Smooth muscle cell (in vitro differentiated cells): Measurements from ENCODE around the gene OR2V2. TPM values are rescaled to one million over a fixed set of nuclear protein-coding genes. Genes with fewer than 3 reads are reported as not detected.
"Not testable (repeated sequence)": the region's sequence is repeated elsewhere in the genome, so short reads cannot be mapped to it uniquely, and the experiment has no call there.

Experiments used
- DNase-seq: peaks from one replicate; lab custom pipeline; 2025; ENCODE audit not compliant: unreplicated experiment; lab: John Stamatoyannopoulos, UW
- H2AFZ ChIP-seq: fragments of 200-600 bp; sonication (generic); 2 replicates; pipeline ENCODE4 v1.6.0; 2016; ENCODE audit warnings: antibody characterized with exemption, low read depth, mild to moderate bottlenecking
- H3F3A ChIP-seq: fragments of 200-600 bp; sonication (generic); 2 replicates; pipeline ENCODE4 v1.6.0; 2017; ENCODE audit warnings: antibody characterized with exemption, low read depth
- H3K27ac ChIP-seq: fragments of 200-600 bp; sonication (generic); 2 replicates; pipeline ENCODE4 v1.5.1; 2016; ENCODE audit warnings: low read depth, mild to moderate bottlenecking
- H3K27me3 ChIP-seq: fragments of 200-600 bp; sonication (generic); 2 replicates; pipeline ENCODE4 v1.6.1; 2016; ENCODE audit warnings: low read depth, mild to moderate bottlenecking
- H3K36me3 ChIP-seq: fragments of 200-600 bp; sonication (generic); 2 replicates; pipeline ENCODE4 v1.5.1; 2016; ENCODE audit warnings: low read depth
- H3K4me1 ChIP-seq: fragments of 200-600 bp; sonication (generic); 2 replicates; pipeline ENCODE4 v1.5.1; 2016; ENCODE audit warnings: low read depth
- H3K4me2 ChIP-seq: fragments of 200-600 bp; sonication (generic); 2 replicates; pipeline ENCODE4 v1.6.0; 2016; ENCODE audit warnings: mild to moderate bottlenecking
- H3K4me3 ChIP-seq: fragments of 200-600 bp; sonication (generic); 2 replicates; pipeline ENCODE4 v1.5.1; 2016; ENCODE audit warnings: mild to moderate bottlenecking
- H3K79me2 ChIP-seq: fragments of 200-600 bp; sonication (generic); 2 replicates; pipeline ENCODE4 v1.6.0; 2016; ENCODE audit warnings: low read depth, mild to moderate bottlenecking
- H3K9ac ChIP-seq: fragments of 200-600 bp; sonication (generic); 2 replicates; pipeline ENCODE4 v1.6.0; 2016; ENCODE audit warnings: low read depth
- H3K9me3 ChIP-seq: fragments of 200-600 bp; sonication (generic); replicated peaks from 2 replicates; pipeline ENCODE4 v1.5.1; 2016; ENCODE audit warnings: low read depth
- H4K20me1 ChIP-seq: fragments of 200-600 bp; sonication (generic); 2 replicates; pipeline ENCODE4 v1.6.0; 2016; ENCODE audit warnings: low read depth
- CTCF ChIP-seq: fragments of 200-600 bp; sonication (generic); IDR thresholded peaks from 2 replicates; pipeline ENCODE4 v1.5.1; 2017; ENCODE audit warnings: borderline replicate concordance, mild to moderate bottlenecking, antibody characterized with exemption; ENCODE audit not compliant: insufficient read depth, poor library complexity, severe bottlenecking
- WGBS: methylation state at CpG from one replicate; pipeline ENCODE4 v1.1.7; 2016; ENCODE audit warnings: low lambda C conversion rate; 5-methylcytosine and 5-hydroxymethylcytosine counted together
- polyA plus RNA-seq: library from polyadenylated mRNA; unstranded; fragments of >200 nt; fragmentation: Nextera tagmentation; extraction: Ambion mirVana; gene quantifications from 2 replicates; pipeline ENCODE4 v1.2.1, GENCODE V29; 2016
- total RNA-seq: library from RNA; depleted of rRNA; stranded (reverse); fragments of >200 nt; gene quantifications from 2 replicates; pipeline ENCODE4 v1.2.3, GENCODE V29; 2014

The OR2V2 gene
- total and polyA plus RNA-seq, 2 experiments from 2014 or later, result not detected

GRCh38 chr5:181159286-181160151 lies 12.1 kb downstream of the OR2V2 start:
- H3K27ac ChIP-seq, result no peak overlapping the region
- H2AFZ ChIP-seq, result no peak overlapping the region
- no peaks in the 10 kb centered on the region for H3K9me3 ChIP-seq
- peak; percentile 84 for TF ChIP-seq CTCF
- no peaks in the 10 kb centered on the region for H4K20me1 ChIP-seq
- WGBS, result 51% methylated on average over 16 of the region's 20 CpGs
- no peak overlapping the region for H3K4me3 ChIP-seq
- H3K4me1 ChIP-seq, result no peaks in the 10 kb centered on the region
- H3F3A ChIP-seq, result no peaks in the 10 kb centered on the region
- no peak overlapping the region for H3K9ac ChIP-seq
- H3K27me3 ChIP-seq, result peaks cover 10% of the 10 kb centered on the region
- no peaks in the 10 kb centered on the region for H3K79me2 ChIP-seq
- no peak overlapping the region for H3K4me2 ChIP-seq
- H3K36me3 ChIP-seq, result no peaks in the 10 kb centered on the region
- DNase-seq, result peak; percentile 76

GRCh38 chr5:181160152-181160754 lies 12.9 kb downstream of the OR2V2 start:
- H3K36me3 ChIP-seq, result no peaks in the 10 kb centered on the region
- H3K9me3 ChIP-seq, result no peaks in the 10 kb centered on the region
- no peaks in the 10 kb centered on the region for H3K79me2 ChIP-seq
- peak overlapping the region; percentile 18 for H3K4me3 ChIP-seq
- no peak for TF ChIP-seq CTCF
- peak overlapping the region; percentile 62 for H3K9ac ChIP-seq
- no peak for DNase-seq
- peak overlapping the region; percentile 50 for H3K4me2 ChIP-seq
- no peak overlapping the region for H2AFZ ChIP-seq
- WGBS, result 82% methylated on average over 15 of the region's 21 CpGs
- no peaks in the 10 kb centered on the region for H3K4me1 ChIP-seq
- H3K27me3 ChIP-seq, result peaks cover 10% of the 10 kb centered on the region
- no peaks in the 10 kb centered on the region for H3F3A ChIP-seq
- H3K27ac ChIP-seq, result peak overlapping the region; percentile 69
- no peaks in the 10 kb centered on the region for H4K20me1 ChIP-seq

GRCh38 chr5:181160755-181161533 lies 13.6 kb downstream of the OR2V2 start:
- H3K27ac ChIP-seq, result peak overlapping the region; percentile 39
- not testable (repeated sequence) for H3K79me2 ChIP-seq, H3K9me3 ChIP-seq, H4K20me1 ChIP-seq, H2AFZ ChIP-seq, DNase-seq, H3K36me3 ChIP-seq, H3F3A ChIP-seq, H3K4me3 ChIP-seq, H3K9ac ChIP-seq, H3K4me1 ChIP-seq
- H3K4me2 ChIP-seq, result peak overlapping the region; percentile 48
- 60% methylated on average over 5 of the region's 48 CpGs for WGBS
- peaks cover 10% of the 10 kb centered on the region for H3K27me3 ChIP-seq

GRCh38 chr5:181161534-181162175 lies 14.3 kb downstream of the OR2V2 start:
- Histone ChIP-seq H3K9ac (no peak overlapping the region), H3F3A (no peaks in the 10 kb centered on the region), H3K27me3 (peaks cover 7% of the 10 kb centered on the region), H3K79me2 (no peaks in the 10 kb centered on the region), H3K4me1 (no peaks in the 10 kb centered on the region), H3K4me2 (peak overlapping the region; percentile 48), H2AFZ (no peak overlapping the region), H3K36me3 (no peaks in the 10 kb centered on the region), H3K27ac (peak overlapping the region; percentile 39), H4K20me1 (no peaks in the 10 kb centered on the region), H3K9me3 (no peaks in the 10 kb centered on the region), H3K4me3 (no peak overlapping the region)
- DNase-seq, result no peak
- TF ChIP-seq CTCF, result no peak
- 94% methylated on average over 4 of the region's 4 CpGs for WGBS
